ENCODE results near the gene RNU5D-1. TPM values are rescaled to one million over a fixed set of nuclear protein-coding genes. Genes with fewer than 3 reads are reported as not detected.
"Not testable (repeated sequence)": the region's sequence is repeated elsewhere in the genome, so short reads cannot be mapped to it uniquely, and the experiment has no call there.

The RNU5D-1 gene
- total and polyA plus RNA-seq, 5 experiments from 2014 or later, result not detected

GRCh38 chr1:44714532-44714931 is 16.4 kb downstream of the RNU5D-1 start:
- Mint-ChIP-seq H3K4me1 (peaks cover 28 to 57% (median 45%) of the 10 kb centered on the region in 4 donors), H3K9me3 (no peaks in the 10 kb centered on the region), H3K27ac (peak overlapping the region in 8 of 10 donors; percentile 54 to 87 (median 72)), H3K36me3 (no peaks in the 10 kb centered on the region), H3K27me3 (no peaks in the 10 kb centered on the region), H3K4me3 (peak overlapping the region in 6 of 10 donors; percentile 46 to 72 (median 58))
- DNase-seq (no peak), ATAC-seq (no peak)
- POLR2A ChIA-PET, result interaction anchor here (0.7 to 1.5 kb wide), 4 partner anchors 12 to 755 kb away, joined by 3 to 4 read pairs (median 4); partner anchors contain the start of gene UROD

- ATAC-seq (no peak), DNase-seq (no peak)
- POLR2A ChIA-PET, result interaction anchor here (0.6 to 1.5 kb wide), 6 partner anchors 9 to 86 kb away, joined by 3 to 14 read pairs (median 3); no protein-coding TSS in a partner anchor
- H3K27me3 Mint-ChIP-seq, result no peaks in the 10 kb centered on the region
- no peaks in the 10 kb centered on the region for H3K36me3 Mint-ChIP-seq
- H3K27ac Mint-ChIP-seq, result peak overlapping the region in 2 of 10 donors; percentile 6 to 41
- H3K4me1 Mint-ChIP-seq, result peaks cover 29 to 47% (median 35%) of the 10 kb centered on the region in 4 donors
- peak overlapping the region in 1 of 10 donors; percentile 24 for H3K4me3 Mint-ChIP-seq
- no peaks in the 10 kb centered on the region for H3K9me3 Mint-ChIP-seq
Observed at GRCh38 chr1:44713321-44713781, 17.6 kb downstream of the RNU5D-1 start.

GRCh38 chr1:44707959-44708831 is 22.8 kb downstream of the RNU5D-1 start:
- Mint-ChIP-seq H3K27me3 (no peaks in the 10 kb centered on the region), H3K9me3 (no peaks in the 10 kb centered on the region), H3K27ac (peak overlapping the region in 8 of 10 donors; percentile 12 to 76 (median 48)), H3K4me1 (peaks cover 8 to 14% (median 8%) of the 10 kb centered on the region in 4 donors), H3K4me3 (peak overlapping the region; percentile 48 to 77 (median 63)), H3K36me3 (no peaks in the 10 kb centered on the region)
- ATAC-seq (peak; percentile 87 to 95), DNase-seq (peak in 5 of 10 donors; percentile 23 to 57 (median 52))
- POLR2A ChIA-PET, result interaction anchor here (0.5 to 1.4 kb wide), 4 partner anchors 11 to 24 kb away, joined by 3 read pairs; no protein-coding TSS in a partner anchor

GRCh38 chr1:44707112-44707881 is 23.7 kb downstream of the RNU5D-1 start:
- POLR2A ChIA-PET, result interaction anchor here (0.8 to 1.4 kb wide), 3 partner anchors 9 to 14 kb away, joined by 3 read pairs; no protein-coding TSS in a partner anchor
- DNase-seq (no peak), ATAC-seq (no peak)
- no peaks in the 10 kb centered on the region for H3K36me3 Mint-ChIP-seq
- H3K9me3 Mint-ChIP-seq, result no peaks in the 10 kb centered on the region
- H3K27ac Mint-ChIP-seq, result peak overlapping the region in 1 of 10 donors; percentile 49
- H3K27me3 Mint-ChIP-seq, result no peaks in the 10 kb centered on the region
- peaks cover 8 to 12% (median 8%) of the 10 kb centered on the region in 4 donors for H3K4me1 Mint-ChIP-seq
- H3K4me3 Mint-ChIP-seq, result peak overlapping the region in 1 of 10 donors; percentile 54

- H3K4me1 Mint-ChIP-seq, result peaks cover 8 to 9% (median 8%) of the 10 kb centered on the region in 4 donors
- DNase-seq, result no peak
- POLR2A ChIA-PET, result interaction anchor here (0.6 to 1.5 kb wide), 3 partner anchors 8 to 26 kb away, joined by 3 to 4 read pairs (median 3); no protein-coding TSS in a partner anchor
- H3K36me3 Mint-ChIP-seq, result no peaks in the 10 kb centered on the region
- H3K9me3 Mint-ChIP-seq, result no peaks in the 10 kb centered on the region
- peak overlapping the region in 1 of 10 donors; percentile 57 for H3K27ac Mint-ChIP-seq
- ATAC-seq, result no peak
- H3K27me3 Mint-ChIP-seq, result no peaks in the 10 kb centered on the region
- no peak overlapping the region for H3K4me3 Mint-ChIP-seq
Observed at GRCh38 chr1:44705938-44706337, 25.0 kb downstream of the RNU5D-1 start.

GRCh38 chr1:44705470-44705869 is 25.5 kb downstream of the RNU5D-1 start:
- Mint-ChIP-seq H3K27me3 (no peaks in the 10 kb centered on the region), H3K4me3 (no peak overlapping the region), H3K4me1 (peaks cover 8 to 9% (median 8%) of the 10 kb centered on the region in 4 donors), H3K9me3 (no peaks in the 10 kb centered on the region), H3K27ac (peak overlapping the region in 1 of 10 donors; percentile 50), H3K36me3 (no peaks in the 10 kb centered on the region)
- POLR2A ChIA-PET, result interaction anchor here (0.6 to 1.5 kb wide), 3 partner anchors 16 to 85 kb away, joined by 3 to 7 read pairs (median 4); no protein-coding TSS in a partner anchor
- ATAC-seq (no peak), DNase-seq (no peak)

GRCh38 chr1:44701141-44701573 is 29.8 kb downstream of the RNU5D-1 start:
- no peaks in the 10 kb centered on the region for H3K27me3 Mint-ChIP-seq
- POLR2A ChIA-PET, result interaction anchor here (0.7 kb wide), 2 partner anchors 26 to 1709 kb away, joined by 4 to 5 read pairs; no protein-coding TSS in a partner anchor
- no peak for DNase-seq
- ATAC-seq, result no peak
- peaks cover 7 to 22% (median 16%) of the 10 kb centered on the region in 4 donors for H3K4me1 Mint-ChIP-seq
- no peak overlapping the region for H3K4me3 Mint-ChIP-seq
- H3K9me3 Mint-ChIP-seq, result no peaks in the 10 kb centered on the region
- no peaks in the 10 kb centered on the region for H3K36me3 Mint-ChIP-seq
- H3K27ac Mint-ChIP-seq, result no peak overlapping the region

- POLR2A ChIA-PET, result interaction anchor here (0.6 to 0.7 kb wide), 3 partner anchors 25 to 1709 kb away, joined by 3 to 5 read pairs (median 4); no protein-coding TSS in a partner anchor
- H3K4me1 Mint-ChIP-seq, result peaks cover 11 to 28% (median 22%) of the 10 kb centered on the region in 4 donors
- ATAC-seq (no peak), DNase-seq (no peak)
- no peak overlapping the region for H3K4me3 Mint-ChIP-seq
- no peaks in the 10 kb centered on the region for H3K9me3 Mint-ChIP-seq
- no peaks in the 10 kb centered on the region for H3K36me3 Mint-ChIP-seq
- peak overlapping the region in 1 of 10 donors; percentile 43 for H3K27ac Mint-ChIP-seq
- H3K27me3 Mint-ChIP-seq, result no peaks in the 10 kb centered on the region
Observed at GRCh38 chr1:44700573-44700972, 30.4 kb downstream of the RNU5D-1 start.

- H3K27ac Mint-ChIP-seq, DNase-seq, H3K36me3 Mint-ChIP-seq, POLR2A ChIA-PET, ATAC-seq, H3K27me3 Mint-ChIP-seq, H3K9me3 Mint-ChIP-seq, H3K4me3 Mint-ChIP-seq: not testable (repeated sequence)
- peaks cover 10 to 37% (median 24%) of the 10 kb centered on the region in 4 donors for H3K4me1 Mint-ChIP-seq
Observed at GRCh38 chr1:44699375-44699774, 31.6 kb downstream of the RNU5D-1 start.

- H3K9me3 Mint-ChIP-seq, result no peaks in the 10 kb centered on the region
- no peak for ATAC-seq
- peaks cover 0 to 3% (median 0%) of the 10 kb centered on the region in 5 donors for H3K27me3 Mint-ChIP-seq
- peaks cover 11 to 37% (median 24%) of the 10 kb centered on the region in 4 donors for H3K4me1 Mint-ChIP-seq
- H3K27ac Mint-ChIP-seq, result peak overlapping the region in 4 of 10 donors; percentile 26 to 93 (median 69)
- DNase-seq, result no peak
- POLR2A ChIA-PET, result interaction anchor here (0.8 kb wide), 1 partner anchor 8 kb away, joined by 3 read pairs; no protein-coding TSS in a partner anchor
- peaks cover 0 to 4% (median 0%) of the 10 kb centered on the region in 3 donors for H3K36me3 Mint-ChIP-seq
- no peak overlapping the region for H3K4me3 Mint-ChIP-seq
Observed at GRCh38 chr1:44698138-44698537, 32.8 kb downstream of the RNU5D-1 start.

GRCh38 chr1:44696789-44697345 is 34.1 kb downstream of the RNU5D-1 start:
- ATAC-seq (peak; percentile 99 to 100), DNase-seq (peak in 9 of 10 donors; percentile 17 to 72 (median 45))
- H3K4me1 Mint-ChIP-seq, result peaks cover 11 to 37% (median 24%) of the 10 kb centered on the region in 4 donors
- peak overlapping the region; percentile 30 to 75 (median 69) for H3K4me3 Mint-ChIP-seq
- no peaks in the 10 kb centered on the region for H3K9me3 Mint-ChIP-seq
- peaks cover 0 to 3% (median 0%) of the 10 kb centered on the region in 5 donors for H3K27me3 Mint-ChIP-seq
- H3K36me3 Mint-ChIP-seq, result peaks cover 0 to 4% (median 0%) of the 10 kb centered on the region in 3 donors
- POLR2A ChIA-PET, result interaction anchor here (0.6 to 2.2 kb wide), 17 partner anchors 11 to 1974 kb away, joined by 3 to 13 read pairs (median 3); partner anchors contain the start of genes ARMH1, MUTYH, RNU5D-1 and TMEM53
- H3K27ac Mint-ChIP-seq, result peak overlapping the region; percentile 86 to 94 (median 92)

Measured in naive thymus-derived CD8-positive, alpha-beta T cell (primary cell).